Liver (tissue), 3 donors: ENCODE measurements around the gene CRAT.

ENCODE experiments used
- RAD21 ChIP-seq, 2 donors: IDR thresholded peaks; 2 replicates each; pipeline ENCODE4 v1.6.1; 2016; ENCODE audit warnings: antibody characterized with exemption in 2 of 2, mild to moderate bottlenecking in 2 of 2
- SP1 ChIP-seq: IDR thresholded peaks from 2 replicates; pipeline ENCODE4 v1.6.1; 2018; ENCODE audit warnings: antibody characterized with exemption, mild to moderate bottlenecking
- TF ChIP-seq, protein P1 (sequence below): fragments of 150-350 bp; IDR thresholded peaks from 2 replicates; pipeline ENCODE4 v1.5.1; 2017; ENCODE audit warnings: improper control_type of control experiment, low read depth, low read length; ENCODE audit not compliant: missing input control
- donor health status: healthy.
- donor health status: healthy.

DNA sequence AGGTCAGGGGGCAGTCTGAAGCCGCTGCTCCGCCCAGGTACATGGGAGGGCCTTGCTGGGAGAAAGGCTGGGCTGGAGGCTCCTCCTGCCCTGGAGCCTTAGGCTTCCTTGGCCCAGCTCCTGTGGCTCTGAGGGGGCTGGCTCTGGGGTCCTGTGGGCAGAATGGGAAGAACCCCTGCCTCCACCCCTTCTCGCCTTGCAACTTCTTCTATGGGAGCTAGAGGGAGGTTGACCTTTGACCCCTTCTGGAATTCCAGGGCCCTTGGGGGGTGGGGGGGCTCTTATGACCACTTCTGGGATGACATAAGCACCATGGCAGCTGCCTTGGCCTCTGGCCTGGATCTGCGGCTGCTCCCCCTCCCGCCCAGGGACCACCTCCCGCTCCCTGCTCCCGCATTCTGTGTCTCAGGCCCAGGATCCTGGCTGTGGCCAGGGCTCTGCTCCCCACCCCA is 35.3 kb upstream of the CRAT start:
- no peak for TF ChIP-seq SP1
- TF ChIP-seq, protein P1, sequence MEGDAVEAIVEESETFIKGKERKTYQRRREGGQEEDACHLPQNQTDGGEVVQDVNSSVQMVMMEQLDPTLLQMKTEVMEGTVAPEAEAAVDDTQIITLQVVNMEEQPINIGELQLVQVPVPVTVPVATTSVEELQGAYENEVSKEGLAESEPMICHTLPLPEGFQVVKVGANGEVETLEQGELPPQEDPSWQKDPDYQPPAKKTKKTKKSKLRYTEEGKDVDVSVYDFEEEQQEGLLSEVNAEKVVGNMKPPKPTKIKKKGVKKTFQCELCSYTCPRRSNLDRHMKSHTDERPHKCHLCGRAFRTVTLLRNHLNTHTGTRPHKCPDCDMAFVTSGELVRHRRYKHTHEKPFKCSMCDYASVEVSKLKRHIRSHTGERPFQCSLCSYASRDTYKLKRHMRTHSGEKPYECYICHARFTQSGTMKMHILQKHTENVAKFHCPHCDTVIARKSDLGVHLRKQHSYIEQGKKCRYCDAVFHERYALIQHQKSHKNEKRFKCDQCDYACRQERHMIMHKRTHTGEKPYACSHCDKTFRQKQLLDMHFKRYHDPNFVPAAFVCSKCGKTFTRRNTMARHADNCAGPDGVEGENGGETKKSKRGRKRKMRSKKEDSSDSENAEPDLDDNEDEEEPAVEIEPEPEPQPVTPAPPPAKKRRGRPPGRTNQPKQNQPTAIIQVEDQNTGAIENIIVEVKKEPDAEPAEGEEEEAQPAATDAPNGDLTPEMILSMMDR, result no peak
- TF ChIP-seq RAD21 (IDR thresholded peaks at IDR 0.05), result no peak
